ENCODE results near the gene RPL22L1.

GRCh38 chr3:170829546-170830272 is 40.3 kb downstream of the RPL22L1 start:
- TF ChIP-seq POLR2A (IDR thresholded peaks at IDR 0.05), result no peak
- TF ChIP-seq, protein P1, sequence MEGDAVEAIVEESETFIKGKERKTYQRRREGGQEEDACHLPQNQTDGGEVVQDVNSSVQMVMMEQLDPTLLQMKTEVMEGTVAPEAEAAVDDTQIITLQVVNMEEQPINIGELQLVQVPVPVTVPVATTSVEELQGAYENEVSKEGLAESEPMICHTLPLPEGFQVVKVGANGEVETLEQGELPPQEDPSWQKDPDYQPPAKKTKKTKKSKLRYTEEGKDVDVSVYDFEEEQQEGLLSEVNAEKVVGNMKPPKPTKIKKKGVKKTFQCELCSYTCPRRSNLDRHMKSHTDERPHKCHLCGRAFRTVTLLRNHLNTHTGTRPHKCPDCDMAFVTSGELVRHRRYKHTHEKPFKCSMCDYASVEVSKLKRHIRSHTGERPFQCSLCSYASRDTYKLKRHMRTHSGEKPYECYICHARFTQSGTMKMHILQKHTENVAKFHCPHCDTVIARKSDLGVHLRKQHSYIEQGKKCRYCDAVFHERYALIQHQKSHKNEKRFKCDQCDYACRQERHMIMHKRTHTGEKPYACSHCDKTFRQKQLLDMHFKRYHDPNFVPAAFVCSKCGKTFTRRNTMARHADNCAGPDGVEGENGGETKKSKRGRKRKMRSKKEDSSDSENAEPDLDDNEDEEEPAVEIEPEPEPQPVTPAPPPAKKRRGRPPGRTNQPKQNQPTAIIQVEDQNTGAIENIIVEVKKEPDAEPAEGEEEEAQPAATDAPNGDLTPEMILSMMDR (IDR thresholded peaks at IDR 0.05), result no peak

All from sigmoid colon (tissue), 3 donors.